ENCODE data around the gene IDI1. TPM values are rescaled to one million over a fixed set of nuclear protein-coding genes. Genes with fewer than 3 reads are reported as not detected.

IDI1 gene
- total RNA-seq, 1 experiment from 2014 or later, result 44.7 TPM

GRCh38 chr10:995559-995926 lies 53.4 kb downstream of the IDI1 start:
- Histone ChIP-seq H3K79me2 (ENCODE audit: insufficient read depth, low read length) (peaks cover 13% of the 10 kb centered on the region; the same call in 1 of the 2 replicates), H2BK5ac (ENCODE audit: insufficient read length, low read length) (no peak overlapping the region), H3K56ac (ENCODE audit: insufficient read length, low read depth, low read length) (no peak overlapping the region), H4K5ac (ENCODE audit: insufficient read length, low read depth, low read length) (no peak overlapping the region), H4K8ac (replicated peaks; ENCODE audit: insufficient read length, low read depth, low read length) (no peak overlapping the region), H3K9ac (ENCODE audit: extremely low read depth, insufficient read length, low read length) (no peak overlapping the region), H4K91ac (ENCODE audit: insufficient read length, low read depth, low read length) (no peak overlapping the region), H2BK20ac (ENCODE audit: low read depth, low read length, poor library complexity, severe bottlenecking) (no peak overlapping the region), H3K79me1 (ENCODE audit: insufficient read depth, low read depth, low read length, poor library complexity, severe bottlenecking) (peaks cover 20% of the 10 kb centered on the region), H2AFZ (ENCODE audit: low read length) (no peak overlapping the region), H3K27me3 (ENCODE audit: insufficient read depth, low read length) (no peaks in the 10 kb centered on the region), H3K18ac (ENCODE audit: insufficient read length, low read depth, low read length) (no peak overlapping the region), H3T11ph (ENCODE audit: low read length) (no peak overlapping the region), H3K4ac (ENCODE audit: low read depth, low read length) (no peak overlapping the region), H2BK120ac (ENCODE audit: low read depth, low read length, poor library complexity, severe bottlenecking) (no peak overlapping the region), H3K4me2 (ENCODE audit: insufficient read depth, insufficient read length, low read length) (no peak overlapping the region), H3K23me2 (ENCODE audit: insufficient read length, low read depth, low read length, poor library complexity, severe bottlenecking) (no peaks in the 10 kb centered on the region), H3K27ac (ENCODE audit: insufficient read length, low read depth, low read length) (no peak overlapping the region), H2BK12ac (ENCODE audit: insufficient read length, low read depth, low read length) (no peak overlapping the region), H3K9me3 (ENCODE audit: control insufficient read depth, low read depth, low read length) (no peaks in the 10 kb centered on the region), H4K20me1 (ENCODE audit: control insufficient read depth, insufficient read depth, insufficient read length) (peaks cover 2% of the 10 kb centered on the region), H2BK15ac (ENCODE audit: low read depth, low read length) (no peak overlapping the region), H3K4me1 (ENCODE audit: insufficient read depth, low read length) (no peaks in the 10 kb centered on the region), H3K14ac (ENCODE audit: insufficient read depth, low read length) (no peak overlapping the region), H3K23ac (ENCODE audit: insufficient read length, low read depth, low read length) (no peak overlapping the region), H2AK5ac (ENCODE audit: insufficient read length, low read length) (no peak overlapping the region)
- no peak for DNase-seq
- H3K36me3 Mint-ChIP-seq (ENCODE audit: insufficient read depth in 1 of 3, low read depth in 3 of 3), result peaks cover 76 to 92% (median 89%) of the 10 kb centered on the region in 3 experiments
- no CpG with 5 or more reads among the region's 7 CpGs for WGBS (ENCODE audit: extremely low coverage, insufficient read length, low lambda C conversion rate)
- no peaks in the 10 kb centered on the region for H3K27me3 Mint-ChIP-seq (ENCODE audit: low read depth)
- no peaks in the 10 kb centered on the region; a peak in 1 of 5 replicates for H3K9me3 Mint-ChIP-seq
- TF ChIP-seq CTCF (conservative IDR thresholded peaks at IDR 0.05), result no peak
- peak overlapping the region in 1 of 3 experiments; percentile 55; a peak in 2 of 7 replicates for H3K27ac Mint-ChIP-seq
- H3K4me3 Mint-ChIP-seq, result no peak overlapping the region
- H3K4me1 Mint-ChIP-seq, result peaks cover 0 to 2% of the 10 kb centered on the region in 2 experiments; a peak in 2 of 4 replicates

Data from H9 (cell line).